ENCODE results near the gene OXSR1. TPM values are rescaled to one million over a fixed set of nuclear protein-coding genes. Genes with fewer than 3 reads are reported as not detected.

The OXSR1 gene
- total and polyA plus RNA-seq, 2 of the 13 experiments (the other 11 are each of a cell fraction or from before 2014, with no cell fraction given) = 27.4 to 32.6 TPM

- 0 out of 2 replicates have a peak, but pooled peaks have one; percentile 28 for TF ChIP-seq ZBTB39 (CRISPR knock-in tag; IDR thresholded peaks at IDR 0.05)
- TF ChIP-seq ZNF691 (CRISPR knock-in tag; IDR thresholded peaks at IDR 0.05; ENCODE audit: borderline replicate concordance, low read depth) = peak; percentile 82; the same call in 1 of the 2 replicates
- peak; percentile 57; the same call in 1 of the 2 replicates for TF ChIP-seq ZNF451 (CRISPR knock-in tag; IDR thresholded peaks at IDR 0.05)
- no peak for TF ChIP-seq SRSF9 (IDR thresholded peaks at IDR 0.05; ENCODE audit: borderline replicate concordance, insufficient read depth, low read depth, low read length, poor library complexity, severe bottlenecking)
- peak; percentile 75 for TF ChIP-seq ZNF501 (CRISPR knock-in tag; IDR thresholded peaks at IDR 0.05)
- peak; percentile 93 for TF ChIP-seq DPF2 (CRISPR knock-in tag; IDR thresholded peaks at IDR 0.05; ENCODE audit: borderline replicate concordance, low read depth)
- TF ChIP-seq ZNF83 (CRISPR knock-in tag; IDR thresholded peaks at IDR 0.05; ENCODE audit: borderline replicate concordance) = no peak
- peak; percentile 90; the same call in 1 of the 2 replicates for TF ChIP-seq AFF4 (CRISPR knock-in tag; IDR thresholded peaks at IDR 0.05)
- TF ChIP-seq TBX2 (CRISPR knock-in tag; IDR thresholded peaks at IDR 0.05; ENCODE audit: borderline replicate concordance) = peak; percentile 89; the same call in 1 of the 2 replicates
- peak; percentile 77 for TF ChIP-seq YY1 (IDR thresholded peaks at IDR 0.05; ENCODE audit: insufficient read depth, insufficient replicate concordance, low read depth, low read length)
- TF ChIP-seq ZNF652 (CRISPR knock-in tag; IDR thresholded peaks at IDR 0.05; ENCODE audit: borderline replicate concordance, low read depth) = peak; percentile 57; the same call in 1 of the 2 replicates
- TF ChIP-seq ATAD3A (CRISPR knock-in tag; IDR thresholded peaks at IDR 0.05) = no peak
- TF ChIP-seq ATRX (CRISPR knock-in tag; IDR thresholded peaks at IDR 0.05; ENCODE audit: borderline replicate concordance) = no peak
- TF ChIP-seq ZNF354B (CRISPR knock-in tag; IDR thresholded peaks at IDR 0.05) = peak; percentile 70; the same call in 1 of the 2 replicates
- peak; percentile 65; the same call in 1 of the 2 replicates for TF ChIP-seq ZMYM4 (CRISPR knock-in tag; IDR thresholded peaks at IDR 0.05)
- TF ChIP-seq THYN1 (CRISPR knock-in tag; IDR thresholded peaks at IDR 0.05; ENCODE audit: borderline replicate concordance, low read depth) = no peak
- peak; percentile 70 for TF ChIP-seq MTA1 (CRISPR knock-in tag; IDR thresholded peaks at IDR 0.05; ENCODE audit: borderline replicate concordance)
- TF ChIP-seq NCOA1 (CRISPR knock-in tag; IDR thresholded peaks at IDR 0.05) = peak; percentile 51; the same call in 1 of the 2 replicates
- peak; percentile 97 for TF ChIP-seq RXRA (CRISPR knock-in tag; IDR thresholded peaks at IDR 0.05)
- TF ChIP-seq ZNF816 (CRISPR knock-in tag; IDR thresholded peaks at IDR 0.05; ENCODE audit: borderline replicate concordance) = no peak
- no peak for TF ChIP-seq NONO (IDR thresholded peaks at IDR 0.05)
- peak; percentile 70; the same call in 1 of the 2 replicates for TF ChIP-seq NONO (CRISPR knock-in tag; conservative IDR thresholded peaks at IDR 0.05)
Observed at GRCh38 chr3:38133557-38134405, 31.6 kb upstream of the OXSR1 start (continued).
